IPS-18a (cell line): ENCODE results near the gene SIAE.

ENCODE experiments used
- H3K27ac ChIP-seq: one replicate; pipeline ENCODE4 v1.5.1; 2013; ENCODE audit warnings: low read length
- H3K27me3 ChIP-seq: one replicate; pipeline ENCODE4 v1.6.1; 2013; ENCODE audit warnings: mild to moderate bottlenecking, low read length; ENCODE audit not compliant: control insufficient read depth, insufficient read depth
- H3K36me3 ChIP-seq: one replicate; pipeline ENCODE4 v1.6.1; 2013; ENCODE audit warnings: low read depth, low read length; ENCODE audit not compliant: control insufficient read depth
- H3K4me1 ChIP-seq: one replicate; pipeline ENCODE4 v1.6.1; 2013; ENCODE audit warnings: low read depth, low read length; ENCODE audit not compliant: control insufficient read depth
- H3K4me3 ChIP-seq: one replicate; pipeline ENCODE4 v1.5.1; 2013; ENCODE audit warnings: low read length
- H3K9ac ChIP-seq: one replicate; pipeline ENCODE4 v1.6.1; 2013; ENCODE audit warnings: mild to moderate bottlenecking, low read length, moderate library complexity
- H3K9me3 ChIP-seq: one replicate; pipeline ENCODE4 v1.6.1; 2013; ENCODE audit warnings: low read depth, low read length; ENCODE audit not compliant: control insufficient read depth

Gene SIAE

DNA sequence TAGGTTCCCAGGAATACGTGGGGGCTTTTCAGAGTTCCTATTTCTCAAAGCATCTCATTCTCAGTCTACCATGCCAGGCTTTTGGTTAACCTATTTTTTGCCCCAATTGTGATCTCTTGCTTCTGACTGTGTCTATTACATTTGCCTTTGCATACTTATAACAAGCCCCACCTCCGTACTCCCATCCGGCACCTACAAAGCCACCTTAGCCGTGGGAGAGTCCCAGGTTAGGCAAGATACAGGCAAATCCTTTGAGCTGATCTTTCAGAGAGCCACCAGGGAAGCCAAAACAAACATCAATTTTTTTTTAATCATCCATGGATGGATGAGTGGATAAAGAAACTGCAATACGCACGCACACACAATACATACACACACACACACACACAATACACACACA is 80.9 kb downstream of the SIAE start:
- no peaks in the 10 kb centered on the region for H3K36me3 ChIP-seq
- H3K27ac ChIP-seq, result no peak overlapping the region
- no peak overlapping the region for H3K4me3 ChIP-seq
- no peaks in the 10 kb centered on the region for H3K4me1 ChIP-seq
- H3K27me3 ChIP-seq, result no peaks in the 10 kb centered on the region
- no peaks in the 10 kb centered on the region for H3K9me3 ChIP-seq
- H3K9ac ChIP-seq, result no peak overlapping the region

DNA sequence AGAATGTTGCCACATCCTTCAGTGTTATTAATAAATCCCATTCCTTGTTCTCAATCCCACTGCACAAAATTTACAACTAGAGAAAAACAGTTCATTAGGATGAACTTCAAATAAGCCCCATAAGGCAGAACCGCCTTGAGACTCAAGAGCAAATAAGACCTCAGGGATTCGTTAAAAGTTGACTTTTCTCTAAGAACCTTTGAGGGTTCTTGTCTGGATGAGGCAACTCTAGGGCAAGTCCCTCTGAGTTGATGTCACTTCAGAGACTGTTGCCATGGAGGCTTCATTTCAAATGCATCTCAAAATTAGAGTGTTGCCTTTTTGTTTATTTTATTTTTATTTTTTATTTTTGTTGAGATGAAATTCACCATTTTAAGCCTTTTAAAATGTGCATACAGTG is 82.1 kb downstream of the SIAE start:
- Histone ChIP-seq H3K4me1 (no peaks in the 10 kb centered on the region), H3K27me3 (no peaks in the 10 kb centered on the region), H3K9ac (no peak overlapping the region), H3K27ac (no peak overlapping the region), H3K9me3 (no peaks in the 10 kb centered on the region), H3K4me3 (no peak overlapping the region), H3K36me3 (no peaks in the 10 kb centered on the region)

DNA sequence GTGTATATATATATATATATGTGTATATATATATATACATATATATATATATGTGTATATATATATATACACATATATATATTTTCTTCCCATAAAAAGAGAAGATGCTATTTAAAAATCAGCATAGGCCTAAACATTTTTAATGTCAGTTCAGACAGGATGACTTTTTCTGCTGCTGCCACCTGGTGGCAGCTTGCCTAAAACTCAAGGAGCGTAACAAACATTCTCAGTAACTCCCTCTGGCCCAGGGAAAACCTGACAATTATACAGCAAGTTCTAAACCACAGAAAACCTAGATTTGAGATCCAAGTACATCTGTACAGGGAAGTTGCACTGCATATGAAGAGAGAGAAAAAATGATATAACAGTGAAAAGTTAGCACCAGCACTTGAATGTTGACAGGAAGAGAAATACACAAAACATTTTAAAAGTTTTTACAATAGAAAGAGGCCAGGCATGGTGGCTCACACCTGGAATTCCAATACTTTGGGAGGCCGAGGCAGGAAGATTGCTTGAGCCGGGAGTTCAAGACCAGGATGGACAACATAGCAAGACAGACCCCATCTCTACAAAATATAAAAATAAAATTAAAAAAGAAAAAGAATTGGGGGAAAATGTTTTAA is 87.2 kb downstream of the SIAE start:
- H3K27ac ChIP-seq, result no peak overlapping the region
- H3K4me1 ChIP-seq, result no peaks in the 10 kb centered on the region
- H3K9me3 ChIP-seq, result no peaks in the 10 kb centered on the region
- no peak overlapping the region for H3K9ac ChIP-seq
- no peaks in the 10 kb centered on the region for H3K27me3 ChIP-seq
- H3K36me3 ChIP-seq, result no peaks in the 10 kb centered on the region
- no peak overlapping the region for H3K4me3 ChIP-seq

DNA sequence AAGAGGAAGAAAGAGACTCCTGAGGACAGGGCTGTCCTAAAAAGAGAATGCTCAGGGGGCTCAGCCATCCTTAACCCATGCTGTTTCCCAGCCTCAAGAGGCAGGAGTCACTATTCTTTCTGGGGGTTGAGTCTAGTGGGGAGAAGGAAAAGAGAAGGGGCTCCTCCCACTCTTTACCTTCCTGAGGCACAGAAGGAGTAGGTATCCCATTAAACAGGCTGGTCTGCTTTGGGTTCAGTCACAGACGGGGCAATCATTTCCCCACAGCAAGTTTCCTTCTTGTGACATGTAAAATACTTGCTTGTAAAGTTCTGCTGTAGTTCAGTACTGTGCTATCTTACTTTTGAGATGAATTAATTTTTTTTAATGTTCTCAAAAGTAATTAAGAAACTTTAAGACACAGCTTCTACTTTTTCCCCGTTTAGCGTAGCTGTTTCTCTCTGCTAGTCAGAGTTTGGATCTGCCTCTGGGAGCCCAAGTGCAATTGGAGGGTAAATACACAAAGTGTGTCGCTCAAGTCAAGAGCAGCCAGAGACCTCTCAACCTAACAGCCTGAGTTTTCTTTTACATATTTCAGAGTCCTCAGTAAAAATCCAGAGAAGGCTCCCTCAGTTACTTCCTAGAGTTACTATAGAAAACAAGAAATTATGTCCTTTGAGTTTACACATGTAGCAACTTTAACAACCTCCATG is 88.7 kb downstream of the SIAE start:
- H3K9ac ChIP-seq, result no peak overlapping the region
- no peaks in the 10 kb centered on the region for H3K36me3 ChIP-seq
- H3K4me1 ChIP-seq, result no peaks in the 10 kb centered on the region
- H3K27me3 ChIP-seq, result no peaks in the 10 kb centered on the region
- no peaks in the 10 kb centered on the region for H3K9me3 ChIP-seq
- no peak overlapping the region for H3K4me3 ChIP-seq
- H3K27ac ChIP-seq, result no peak overlapping the region

DNA sequence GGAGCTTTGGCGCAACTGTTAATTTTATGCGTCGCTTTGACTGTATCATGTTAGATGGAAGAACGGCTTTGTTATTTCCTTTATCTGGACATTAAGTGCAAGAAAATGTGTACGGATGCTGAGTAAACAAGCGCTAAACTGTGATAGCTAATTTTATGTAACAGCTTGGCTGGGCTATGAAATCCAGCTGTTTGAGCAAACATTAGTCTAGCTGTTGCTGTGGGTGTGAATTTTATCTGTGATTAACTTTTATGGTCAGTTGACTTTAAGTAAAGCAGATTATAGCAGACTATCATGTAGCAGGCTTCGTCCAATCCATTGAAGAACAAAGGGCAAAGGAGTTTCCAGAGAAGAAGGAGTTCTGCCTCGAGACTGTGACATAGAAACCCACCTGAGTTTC is 89.8 kb downstream of the SIAE start:
- Histone ChIP-seq H3K4me1 (no peaks in the 10 kb centered on the region), H3K27ac (no peak overlapping the region), H3K4me3 (no peak overlapping the region), H3K27me3 (no peaks in the 10 kb centered on the region), H3K36me3 (no peaks in the 10 kb centered on the region), H3K9me3 (no peaks in the 10 kb centered on the region), H3K9ac (no peak overlapping the region)
